NCI-H2029 treated with DMSO at 0.1 percent for 48 hours (cell line): Measurements from ENCODE around the gene PPP2R2D.

Experiments
- DNase-seq: peaks from one replicate; lab custom pipeline; 2025; lab: John Stamatoyannopoulos, UW

The PPP2R2D gene

DNA sequence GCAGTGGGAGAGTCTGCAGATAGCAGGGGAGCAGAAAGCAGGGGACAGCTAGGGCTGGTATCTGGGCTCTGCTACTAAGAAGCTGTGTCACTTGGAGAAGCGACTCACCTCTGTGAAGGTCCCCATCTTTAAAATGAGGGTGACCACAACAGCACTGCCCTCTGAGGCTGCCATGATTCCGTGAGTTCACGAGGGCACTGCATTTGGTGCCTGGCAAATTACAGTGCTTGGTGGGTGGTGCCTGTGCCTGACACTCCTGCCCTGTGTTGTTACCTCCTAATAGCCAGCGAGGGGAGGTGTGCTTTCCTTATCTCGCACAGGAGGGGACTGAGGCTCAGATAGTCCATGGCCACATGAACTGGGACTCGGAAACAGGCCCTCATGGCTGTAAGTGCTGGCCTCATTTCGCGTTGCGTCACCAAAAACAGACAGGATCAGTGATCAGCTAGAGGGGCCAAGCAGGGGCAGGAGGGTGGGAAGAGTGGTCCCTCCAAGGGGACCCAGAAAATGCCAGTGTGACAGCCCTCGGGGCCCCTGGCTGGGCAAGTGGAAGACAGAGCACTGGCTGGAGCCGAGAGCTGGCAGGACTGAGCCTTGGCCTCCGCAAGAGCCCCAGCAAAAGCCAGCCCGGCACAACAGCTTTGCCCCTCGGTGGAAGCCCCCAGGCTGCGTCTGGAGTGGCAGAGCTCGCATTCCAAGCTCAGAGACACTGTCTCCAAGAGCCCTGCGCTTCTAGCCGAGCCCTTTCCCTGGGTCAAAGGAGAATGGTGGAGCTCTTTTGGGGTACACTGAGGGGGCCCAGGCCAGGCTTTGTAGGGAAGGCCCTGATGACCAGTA, 98.3 kb downstream of the PPP2R2D start:
- DNase-seq = no peak

DNA sequence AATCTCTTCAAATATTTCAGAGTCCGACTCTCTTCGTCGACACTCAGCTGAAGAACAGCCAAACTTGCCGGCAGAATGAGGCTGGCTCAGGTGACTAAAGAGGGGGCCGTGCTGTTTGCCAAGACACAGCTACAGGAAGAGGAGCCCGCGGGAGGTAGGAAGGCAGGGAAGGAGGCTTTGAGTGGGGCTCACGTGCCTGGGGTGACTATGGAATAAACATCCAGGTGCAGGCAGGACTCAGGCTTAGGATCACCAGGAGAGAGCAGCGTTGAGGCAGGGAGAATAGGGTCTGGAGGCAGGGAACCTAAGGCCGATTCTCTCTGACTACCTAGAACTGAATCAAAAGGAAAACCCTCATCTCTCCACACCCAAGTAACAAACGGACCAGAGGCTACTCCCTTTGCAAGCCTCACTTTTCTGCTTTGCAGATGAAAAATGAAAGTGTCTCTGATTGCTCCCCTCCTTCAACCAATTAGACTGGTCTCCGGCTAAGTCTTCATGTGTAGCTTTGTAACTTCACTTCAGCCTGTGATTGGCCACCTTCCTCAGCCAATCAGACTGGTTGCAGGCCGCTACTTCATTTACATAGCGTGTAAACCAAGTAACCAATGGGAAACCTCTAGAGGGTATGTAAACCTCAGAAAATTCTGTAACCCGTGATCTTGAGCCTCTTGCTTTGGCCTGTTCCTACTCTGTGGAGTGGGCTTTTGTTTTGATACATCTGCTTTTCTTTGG, 100.6 kb downstream of the PPP2R2D start:
- DNase-seq = peak; percentile 27

DNA sequence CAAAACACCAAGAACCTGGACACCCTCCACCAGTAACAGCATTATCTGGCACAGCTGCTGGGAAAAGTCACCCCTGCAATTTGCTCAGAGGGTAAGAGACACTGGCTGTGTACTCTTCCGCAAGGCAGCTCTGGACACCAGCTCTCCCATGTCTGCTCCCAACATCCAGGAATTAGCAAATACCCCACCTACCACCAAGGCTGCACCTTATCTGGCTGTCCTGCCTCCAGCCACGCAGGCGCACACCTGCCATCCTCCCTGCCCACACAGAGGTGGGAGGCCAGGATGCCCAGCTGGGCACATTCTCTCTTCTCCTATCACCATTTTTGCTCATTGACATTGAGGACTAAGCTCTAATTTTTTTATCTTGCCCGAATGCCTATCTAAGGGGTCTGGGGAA, 101.2 kb downstream of the PPP2R2D start:
- no peak for DNase-seq

DNA sequence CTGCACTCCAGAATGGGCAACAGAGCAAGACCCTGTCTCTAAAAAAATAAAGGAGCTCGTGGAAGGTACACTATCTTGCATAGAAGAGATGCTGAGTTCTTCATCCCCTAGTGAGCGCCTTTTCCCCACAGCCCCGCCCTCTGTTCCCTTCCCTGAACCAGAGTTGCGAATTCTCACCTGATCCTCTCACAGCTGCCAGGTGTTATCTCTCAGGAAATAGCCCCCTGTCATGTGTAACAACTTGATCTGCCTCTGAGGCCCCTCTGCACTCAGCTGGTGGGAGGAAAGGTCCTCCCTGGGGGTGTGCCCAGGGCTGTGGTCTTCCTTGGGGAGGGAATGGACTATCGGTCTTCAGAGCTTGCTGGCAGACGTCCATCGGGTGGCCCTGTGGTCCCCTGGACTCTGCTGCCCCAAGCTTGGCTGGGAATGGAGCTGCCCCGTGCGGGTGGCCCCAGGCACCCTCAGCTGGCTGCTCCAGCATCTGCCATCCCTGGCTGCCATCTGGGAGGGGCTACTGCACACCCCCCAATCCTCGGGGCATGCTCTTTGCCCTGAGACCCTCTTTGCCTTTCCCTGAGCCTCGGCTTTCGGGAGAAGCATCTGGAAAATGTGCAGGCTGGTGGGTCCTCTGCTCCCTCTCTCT, 102.6 kb downstream of the PPP2R2D start:
- no peak for DNase-seq

DNA sequence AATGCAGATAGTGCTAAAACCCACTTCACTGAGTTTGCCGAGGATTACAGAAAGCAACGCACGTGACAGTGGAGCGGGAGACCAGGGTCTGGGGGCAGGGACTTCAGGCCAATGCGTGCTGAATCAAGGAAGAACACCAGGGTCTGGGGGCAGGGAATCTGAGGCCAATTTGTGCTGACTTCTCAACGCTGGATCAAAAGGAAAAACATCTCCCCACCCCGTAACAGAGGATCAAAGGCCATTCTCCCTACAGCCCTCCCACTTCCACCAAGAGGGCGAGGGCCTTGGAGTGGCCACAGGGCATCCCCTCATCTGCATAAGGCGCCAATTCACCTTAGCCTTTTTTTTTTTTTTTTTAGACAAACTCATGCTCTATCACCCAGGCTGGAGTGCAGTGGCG, 103.2 kb downstream of the PPP2R2D start:
- DNase-seq = no peak

DNA sequence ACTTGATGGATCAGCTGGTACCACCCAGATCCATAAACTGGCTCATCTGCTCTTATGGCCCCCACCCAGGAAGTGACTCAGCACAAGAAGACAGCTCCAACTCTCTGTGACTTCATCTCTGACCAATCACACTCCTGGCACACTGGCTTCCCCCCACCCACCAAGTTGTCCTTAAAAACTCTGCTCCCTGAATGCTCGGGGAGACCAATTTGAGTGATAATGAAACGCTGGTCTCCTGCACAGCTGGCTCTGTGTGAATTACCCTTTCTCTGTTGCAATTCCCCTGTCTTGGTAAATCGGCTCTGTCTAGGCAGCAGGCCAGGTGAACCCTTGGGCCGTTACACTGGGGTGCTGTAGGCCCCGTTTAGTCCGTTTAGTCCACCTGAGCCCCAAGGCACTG, 104.3 kb downstream of the PPP2R2D start:
- DNase-seq = no peak

DNA sequence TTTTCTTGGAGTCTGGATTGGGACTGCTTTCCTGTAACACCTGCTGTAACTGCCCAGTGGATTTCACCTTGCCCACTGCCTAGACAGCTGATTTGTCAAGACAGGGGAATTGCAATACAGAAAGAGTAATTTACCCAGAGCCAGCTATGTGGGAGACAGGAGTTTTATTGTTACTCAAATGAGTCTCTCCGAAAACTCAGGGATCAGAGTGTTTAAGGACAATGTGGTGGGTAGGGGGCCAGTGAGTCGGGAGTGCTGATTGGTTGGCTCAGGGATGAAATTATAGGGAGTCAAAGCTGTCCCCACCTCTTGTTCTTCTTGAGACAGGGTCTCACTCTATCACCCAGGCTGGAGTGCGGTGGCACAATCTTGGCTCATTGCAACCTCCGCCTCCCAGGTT, 106.2 kb downstream of the PPP2R2D start:
- no peak for DNase-seq

DNA sequence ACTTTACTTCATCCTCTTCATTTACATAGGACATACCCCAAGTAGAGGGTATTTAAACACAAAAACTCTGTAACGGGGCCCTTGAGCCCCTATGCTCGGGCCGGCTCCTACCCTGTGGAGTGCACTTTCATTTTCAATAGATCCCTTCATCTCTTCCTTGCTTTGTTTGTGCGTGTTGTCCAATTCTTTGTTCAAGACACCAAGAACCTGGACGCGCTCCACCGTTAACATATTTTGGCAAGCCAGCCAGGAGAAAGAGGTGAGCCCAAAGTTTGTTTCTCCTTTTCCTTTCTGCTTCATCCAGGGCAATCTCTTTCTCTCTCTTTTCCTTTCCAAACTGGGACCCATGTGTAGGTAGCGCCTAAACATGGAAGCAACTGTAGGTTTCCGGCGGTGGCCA, 106.9 kb downstream of the PPP2R2D start:
- no peak for DNase-seq
